OCI-LY1 (cell line): ENCODE measurements around the gene FHIT.

ENCODE experiments used
- H2AFZ ChIP-seq: fragments of 200-600 bp; sonication (generic), shearing (Covaris generic); 2 replicates; pipeline ENCODE4 v1.6.0; 2014; ENCODE audit warnings: antibody characterized with exemption, mild to moderate bottlenecking, low read length
- H3F3A ChIP-seq: fragments of 200-600 bp; sonication (generic), shearing (Covaris generic); 2 replicates; pipeline ENCODE4 v1.6.0; 2014; ENCODE audit warnings: mild to moderate bottlenecking, antibody characterized with exemption, low read length, moderate library complexity; ENCODE audit not compliant: insufficient read depth
- H3K27ac ChIP-seq: fragments of 200-600 bp; sonication (generic); 2 replicates; pipeline ENCODE4 v1.5.1; 2014; ENCODE audit warnings: low read length, mixed run types, mild to moderate bottlenecking, low read depth; ENCODE audit not compliant: poor library complexity, severe bottlenecking
- H3K27me3 ChIP-seq: fragments of 200-600 bp; sonication (generic); 2 replicates; pipeline ENCODE4 v1.6.0; 2014; ENCODE audit warnings: antibody characterized with exemption, mild to moderate bottlenecking, low read length, moderate library complexity; ENCODE audit not compliant: insufficient read depth
- H3K36me3 ChIP-seq: fragments of 200-600 bp; sonication (generic); 2 replicates; pipeline ENCODE4 v1.6.1; 2014; ENCODE audit warnings: mild to moderate bottlenecking, antibody characterized with exemption, low read length, moderate library complexity, mixed read lengths; ENCODE audit not compliant: insufficient read depth
- H3K4me1 ChIP-seq: fragments of 200-600 bp; sonication (generic); 2 replicates; pipeline ENCODE4 v1.5.1; 2014; ENCODE audit warnings: mild to moderate bottlenecking, low read length, moderate library complexity; ENCODE audit not compliant: insufficient read depth, severe bottlenecking
- H3K4me2 ChIP-seq: fragments of 200-600 bp; sonication (generic), shearing (Covaris generic); 2 replicates; pipeline ENCODE4 v1.6.1; 2014; ENCODE audit warnings: low read length
- H3K4me3 ChIP-seq: fragments of 200-600 bp; sonication (generic); 2 replicates; pipeline ENCODE4 v1.5.1; 2014; ENCODE audit warnings: low read length, low read depth, mild to moderate bottlenecking, mixed read lengths; ENCODE audit not compliant: poor library complexity, severe bottlenecking
- H3K79me2 ChIP-seq: fragments of 200-600 bp; shearing (Covaris generic); 2 replicates; pipeline ENCODE4 v1.6.1; 2016; ENCODE audit warnings: mixed run types, low read length, mixed read lengths; ENCODE audit not compliant: insufficient read depth
- H3K9ac ChIP-seq: fragments of 200-600 bp; sonication (generic), shearing (Covaris generic); 2 replicates; pipeline ENCODE4 v1.6.1; 2014; ENCODE audit warnings: mild to moderate bottlenecking, low read length, mixed read lengths
- H3K9me2 ChIP-seq: fragments of 200-600 bp; sonication (generic), shearing (Covaris generic); 2 replicates; pipeline ENCODE4 v1.6.1; 2014; ENCODE audit warnings: low read depth, mild to moderate bottlenecking, low read length, mixed read lengths
- H3K9me3 ChIP-seq: fragments of 200-600 bp; shearing (Covaris generic); 2 replicates; pipeline ENCODE4 v1.6.1; 2014; ENCODE audit warnings: low read length, mixed read lengths
- H4K20me1 ChIP-seq: fragments of 200-600 bp; sonication (generic), shearing (Covaris generic); 2 replicates; pipeline ENCODE4 v1.6.0; 2016; ENCODE audit warnings: mild to moderate bottlenecking, low read length; ENCODE audit not compliant: insufficient read depth
- CTCF ChIP-seq: fragments of 200-600 bp; sonication (generic), shearing (Covaris generic); IDR thresholded peaks from 2 replicates; pipeline ENCODE4 v1.5.1; 2017; ENCODE audit warnings: mild to moderate bottlenecking, antibody characterized with exemption, low read length, moderate library complexity, mixed read lengths
- EZH2 ChIP-seq: fragments of 200-600 bp; sonication (generic), shearing (Covaris generic); IDR thresholded peaks from 2 replicates; pipeline ENCODE4 v1.8.0; 2017; ENCODE audit warnings: borderline replicate concordance, mixed run types, mild to moderate bottlenecking, antibody characterized with exemption, low read length, moderate library complexity, mixed read lengths

Gene FHIT

GRCh38 chr3:59997583-59997982, 1253.7 kb downstream of the FHIT start:
- H4K20me1 ChIP-seq = no peaks in the 10 kb centered on the region
- H3K27ac ChIP-seq = no peak overlapping the region
- H3K4me3 ChIP-seq = no peak overlapping the region
- no peak overlapping the region for H2AFZ ChIP-seq
- no peaks in the 10 kb centered on the region for H3K9me3 ChIP-seq
- no peak overlapping the region for H3K9ac ChIP-seq
- no peak for TF ChIP-seq EZH2
- no peak for TF ChIP-seq CTCF
- H3K36me3 ChIP-seq = no peaks in the 10 kb centered on the region
- H3F3A ChIP-seq = no peaks in the 10 kb centered on the region
- no peaks in the 10 kb centered on the region for H3K79me2 ChIP-seq
- H3K27me3 ChIP-seq = no peaks in the 10 kb centered on the region
- no peak overlapping the region for H3K4me2 ChIP-seq
- no peaks in the 10 kb centered on the region for H3K4me1 ChIP-seq
- H3K9me2 ChIP-seq = no peaks in the 10 kb centered on the region

DNA sequence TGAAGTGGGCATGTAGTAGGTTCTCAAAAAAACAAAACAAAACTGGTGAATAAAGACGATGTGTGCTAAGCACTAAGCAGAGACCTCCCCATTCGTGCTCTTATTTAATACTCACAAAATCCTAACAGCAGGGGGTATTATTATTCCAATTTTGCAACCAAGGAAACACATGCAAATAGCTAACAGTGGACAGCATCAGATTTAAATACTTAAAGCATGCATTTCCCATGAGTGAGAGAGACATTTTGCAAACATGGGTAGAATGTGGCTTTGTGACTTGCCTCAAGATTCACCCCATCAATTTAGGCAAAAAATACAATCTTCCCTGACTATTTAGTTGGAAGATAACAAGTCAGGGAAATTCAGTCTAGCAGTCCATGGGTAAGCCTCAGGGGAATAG, 1255.2 kb downstream of the FHIT start:
- Histone ChIP-seq H3K27me3 (no peaks in the 10 kb centered on the region), H3K36me3 (no peaks in the 10 kb centered on the region), H3K27ac (no peak overlapping the region), H2AFZ (no peak overlapping the region), H3K9me2 (no peaks in the 10 kb centered on the region), H3K9ac (no peak overlapping the region), H3K4me1 (no peaks in the 10 kb centered on the region), H3K4me3 (no peak overlapping the region), H3K79me2 (no peaks in the 10 kb centered on the region), H3K9me3 (no peaks in the 10 kb centered on the region), H3K4me2 (no peak overlapping the region), H4K20me1 (no peaks in the 10 kb centered on the region), H3F3A (no peaks in the 10 kb centered on the region)
- TF ChIP-seq EZH2 = no peak
- no peak for TF ChIP-seq CTCF

DNA sequence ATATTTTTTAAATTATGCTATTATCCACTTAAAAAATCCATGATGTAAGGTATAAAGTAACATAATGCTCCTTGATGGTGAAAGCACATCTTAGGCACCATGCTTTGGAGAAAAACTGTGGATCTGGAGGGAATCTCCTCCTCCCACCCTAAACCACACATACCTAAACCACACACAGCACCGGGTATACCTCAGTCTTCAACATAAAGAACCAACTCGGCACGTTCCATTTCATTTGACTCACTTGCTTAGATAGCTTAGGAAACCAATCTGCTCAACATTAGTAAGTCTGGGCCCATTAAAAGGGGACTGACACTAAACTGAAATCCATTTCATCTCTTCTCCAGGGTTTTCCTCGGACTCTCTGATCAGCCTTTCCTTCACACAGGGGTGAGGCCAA, 1255.7 kb downstream of the FHIT start:
- H3F3A ChIP-seq = no peaks in the 10 kb centered on the region
- H3K27ac ChIP-seq = no peak overlapping the region
- H3K4me3 ChIP-seq = no peak overlapping the region
- H3K27me3 ChIP-seq = no peaks in the 10 kb centered on the region
- no peak overlapping the region for H3K9ac ChIP-seq
- TF ChIP-seq EZH2 (no peak), CTCF (no peak)
- H3K36me3 ChIP-seq = no peaks in the 10 kb centered on the region
- no peak overlapping the region for H2AFZ ChIP-seq
- no peak overlapping the region for H3K4me2 ChIP-seq
- H3K4me1 ChIP-seq = no peaks in the 10 kb centered on the region
- H4K20me1 ChIP-seq = no peaks in the 10 kb centered on the region
- H3K9me3 ChIP-seq = no peaks in the 10 kb centered on the region
- H3K9me2 ChIP-seq = no peaks in the 10 kb centered on the region
- no peaks in the 10 kb centered on the region for H3K79me2 ChIP-seq
